Prostate gland (tissue), 2 donors: ENCODE measurements around the gene PSMD11.

ENCODE experiments used
- CTCF ChIP-seq, 4 experiments: fragments of 200-600 bp in 2 of 4; fragments of 450-650 bp in 2 of 4; sonication (generic) in 2 of 4; IDR thresholded peaks; 1 replicate in 3 of 4; 2 replicates in 1 of 4; pipeline ENCODE4 v1.5.1; 2016 to 2019; ENCODE audit warnings: antibody characterized with exemption in 4 of 4, mild to moderate bottlenecking in 2 of 4, moderate library complexity in 2 of 4
- POLR2AphosphoS5 ChIP-seq: sonication (generic); formaldehyde crosslinking; IDR thresholded peaks from one replicate; pipeline ENCODE4 v1.6.1; 2017; ENCODE audit warnings: antibody characterized with exemption

DNA sequence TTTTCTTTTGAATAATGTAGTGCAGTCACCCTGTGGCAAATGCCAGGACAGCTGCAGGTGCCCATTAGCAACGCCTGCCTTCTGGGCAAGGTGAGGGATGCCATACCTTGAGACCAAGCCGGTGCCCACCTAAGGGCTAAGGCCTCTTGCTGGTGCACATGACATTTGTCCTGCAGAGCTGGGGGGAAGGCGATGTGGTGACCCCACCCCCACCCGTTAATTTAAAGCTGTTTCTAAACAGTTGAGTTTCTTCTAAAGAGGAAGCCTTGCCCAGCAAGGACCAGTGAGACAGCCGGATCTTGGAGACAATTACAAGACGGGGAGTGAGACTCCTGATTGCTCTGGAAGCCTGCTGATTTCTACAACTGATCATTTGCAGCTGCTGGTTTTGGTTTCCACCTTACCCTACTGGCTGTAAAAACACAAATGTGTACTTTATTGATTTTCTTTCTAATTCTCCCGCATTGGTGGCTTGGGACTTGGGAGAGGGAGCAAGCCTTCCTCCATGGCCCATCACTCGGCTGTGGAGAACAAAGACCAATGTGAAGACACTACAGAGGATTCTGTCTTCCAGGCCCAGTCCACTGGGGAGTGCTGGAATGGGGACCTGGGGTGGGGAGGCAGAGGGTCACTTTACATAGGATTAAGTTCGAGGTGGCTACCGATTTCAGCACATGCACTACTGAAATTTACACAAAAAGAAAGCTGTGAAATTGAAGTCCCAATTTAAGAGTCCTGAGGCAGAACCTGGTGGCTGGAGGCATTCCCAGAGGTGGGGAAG lies 45.2 kb downstream of the PSMD11 start:
- TF ChIP-seq POLR2AphosphoS5, result no peak
- TF ChIP-seq CTCF (IDR thresholded peaks at IDR 0.05), result no peak
